Calu3 (cell line): ENCODE data around the gene BCAN. TPM values are rescaled to one million over a fixed set of nuclear protein-coding genes. Genes with fewer than 3 reads are reported as not detected.
"Not testable (repeated sequence)": the region's sequence is repeated elsewhere in the genome, so short reads cannot be mapped to it uniquely, and the experiment has no call there.

ENCODE experiments used
- BruUV-seq: library from RNA; stranded (reverse); fragments of 400-500 nt; replicated peaks from 2 replicates; lab custom pipeline; 2021; lab: Mats Ljungman, UMichigan
- CTCF ChIA-PET: fragments of 300-600 bp; sonication (Branson Sonifier 250); formaldehyde crosslinking; loops from one replicate; lab custom pipeline; 2022; ENCODE audit warnings: antibody characterized with exemption; lab: Charles Lee
- DNase-seq: peaks from one replicate; pipeline ENCODE4 v3.0.0; 2022
- H3K27ac Mint-ChIP-seq: one replicate; pipeline ENCODE4 v1.8.0; 2022; ENCODE audit warnings: mixed read lengths; ENCODE audit not compliant: unreplicated experiment
- H3K27me3 Mint-ChIP-seq: one replicate; pipeline ENCODE4 v1.8.0; 2022; ENCODE audit warnings: mixed read lengths; ENCODE audit not compliant: unreplicated experiment
- H3K36me3 Mint-ChIP-seq: one replicate; pipeline ENCODE4 v1.8.0; 2022; ENCODE audit warnings: mild to moderate bottlenecking, moderate library complexity, mixed read lengths; ENCODE audit not compliant: insufficient read depth, unreplicated experiment
- H3K4me1 Mint-ChIP-seq: one replicate; pipeline ENCODE4 v1.8.0; 2022; ENCODE audit warnings: mild to moderate bottlenecking, low read depth, mixed read lengths; ENCODE audit not compliant: unreplicated experiment
- H3K4me3 Mint-ChIP-seq: one replicate; pipeline ENCODE4 v1.8.0; 2022; ENCODE audit warnings: mild to moderate bottlenecking, low read depth, moderate library complexity, mixed read lengths; ENCODE audit not compliant: unreplicated experiment
- H3K9me3 Mint-ChIP-seq: one replicate; pipeline ENCODE4 v1.8.0; 2022; ENCODE audit warnings: low read depth, mixed read lengths; ENCODE audit not compliant: unreplicated experiment
- intact Hi-C: fragments of 100-400 bp; cut with micrococcal nuclease; formaldehyde crosslinking; loops from one replicate; pipeline ENCODE4 v1.10.0; 2022; ENCODE audit not compliant: unreplicated experiment
- total RNA-seq: library from RNA; stranded (reverse); gene quantifications from 2 replicates; pipeline ENCODE4 v1.2.3, GENCODE V29; 2022
- TF ChIP-seq, protein P1 (sequence below): fragments of 200-600 bp; IDR thresholded peaks from one replicate; pipeline ENCODE4 v1.8.0; 2022; ENCODE audit warnings: antibody characterized with exemption; ENCODE audit not compliant: unreplicated experiment

The BCAN gene
- total RNA-seq, 1 experiment from 2014 or later, result not detected

DNA sequence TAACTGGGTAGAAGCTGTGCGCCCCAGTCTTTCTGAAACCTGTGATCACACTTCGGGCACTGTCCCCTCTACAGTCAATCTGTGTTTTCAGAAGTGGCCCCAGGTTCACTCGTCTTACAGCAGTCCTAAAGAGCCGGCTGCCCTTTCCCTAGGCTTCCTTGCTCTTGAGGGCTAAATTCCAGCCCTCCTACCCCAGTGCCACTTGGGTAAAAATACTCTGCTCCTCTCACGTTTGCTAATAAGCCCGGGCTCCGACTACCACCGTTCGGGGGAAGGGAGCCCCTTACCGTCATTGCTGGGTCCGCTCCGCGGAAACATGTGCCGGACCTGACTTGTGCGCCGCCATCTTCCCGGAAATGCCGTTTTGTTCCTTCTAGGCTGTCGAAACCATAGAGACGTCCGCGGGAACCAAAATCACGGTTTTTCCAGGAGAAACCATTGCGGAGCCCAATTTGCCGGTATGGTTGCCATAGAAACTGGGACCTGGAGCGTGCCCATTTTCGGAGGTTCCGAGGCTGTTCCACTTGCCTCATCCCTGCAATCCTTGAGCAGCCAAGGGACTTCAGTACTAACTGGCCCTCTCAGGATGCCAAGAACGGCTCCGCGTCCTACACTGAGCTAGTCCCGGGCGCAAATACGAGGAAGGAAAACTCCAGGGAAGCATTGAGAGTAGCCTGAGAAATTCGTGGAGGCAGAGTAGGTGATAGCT, 40.6 kb upstream of the BCAN start, which contains the start of gene GPATCH4:
TSS of gene GPATCH4 (minus strand) at position 358 of the 709 bp plus-strand sequence.
- DNase-seq, result peak; percentile 75
- no peaks in the 10 kb centered on the region for H3K27me3 Mint-ChIP-seq
- no peaks in the 10 kb centered on the region for H3K9me3 Mint-ChIP-seq
- peaks cover 35% of the 10 kb centered on the region for H3K36me3 Mint-ChIP-seq
- CTCF ChIA-PET, result interaction anchor here (0.6 to 1.5 kb wide), 4 partner anchors 10 to 20 kb away, joined by 3 to 10 read pairs (median 3); partner anchors contain the start of gene NAXE
- TF ChIP-seq, protein P1, sequence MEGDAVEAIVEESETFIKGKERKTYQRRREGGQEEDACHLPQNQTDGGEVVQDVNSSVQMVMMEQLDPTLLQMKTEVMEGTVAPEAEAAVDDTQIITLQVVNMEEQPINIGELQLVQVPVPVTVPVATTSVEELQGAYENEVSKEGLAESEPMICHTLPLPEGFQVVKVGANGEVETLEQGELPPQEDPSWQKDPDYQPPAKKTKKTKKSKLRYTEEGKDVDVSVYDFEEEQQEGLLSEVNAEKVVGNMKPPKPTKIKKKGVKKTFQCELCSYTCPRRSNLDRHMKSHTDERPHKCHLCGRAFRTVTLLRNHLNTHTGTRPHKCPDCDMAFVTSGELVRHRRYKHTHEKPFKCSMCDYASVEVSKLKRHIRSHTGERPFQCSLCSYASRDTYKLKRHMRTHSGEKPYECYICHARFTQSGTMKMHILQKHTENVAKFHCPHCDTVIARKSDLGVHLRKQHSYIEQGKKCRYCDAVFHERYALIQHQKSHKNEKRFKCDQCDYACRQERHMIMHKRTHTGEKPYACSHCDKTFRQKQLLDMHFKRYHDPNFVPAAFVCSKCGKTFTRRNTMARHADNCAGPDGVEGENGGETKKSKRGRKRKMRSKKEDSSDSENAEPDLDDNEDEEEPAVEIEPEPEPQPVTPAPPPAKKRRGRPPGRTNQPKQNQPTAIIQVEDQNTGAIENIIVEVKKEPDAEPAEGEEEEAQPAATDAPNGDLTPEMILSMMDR, result no peak
- peak within 1 kb of the TSS; percentile 80 for H3K4me3 Mint-ChIP-seq
- intact Hi-C loops, result loop anchor here (2.0 kb wide), 1 partner anchor 144 kb away; no protein-coding TSS in a partner anchor
- peak within 1 kb of the TSS; percentile 84 for H3K27ac Mint-ChIP-seq
- H3K4me1 Mint-ChIP-seq, result peaks cover 8% of the 10 kb centered on the region
- no TSS peak for BruUV-seq

DNA sequence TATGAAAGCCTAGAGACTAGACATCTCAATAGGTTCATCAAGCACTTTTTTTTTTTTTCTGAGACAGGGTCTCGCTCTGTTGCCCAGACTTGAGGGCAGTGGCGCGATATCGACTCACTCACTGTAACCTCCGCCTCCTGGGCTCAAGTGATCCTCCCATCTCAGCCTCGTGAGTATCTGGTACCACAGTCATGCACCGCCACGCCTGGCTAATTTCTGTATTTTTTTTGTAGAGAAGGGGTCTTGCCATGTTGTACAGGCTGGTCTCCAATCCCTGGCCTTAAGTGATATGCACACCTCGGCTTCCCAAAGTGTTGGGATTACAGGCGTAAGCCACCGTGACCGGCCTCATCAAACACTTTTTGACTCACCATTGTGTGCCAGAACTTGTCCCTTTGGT, 40.0 kb upstream of the BCAN start:
- CTCF ChIA-PET, result interaction anchor here (0.6 to 1.5 kb wide), 3 partner anchors 10 to 21 kb away, joined by 3 to 10 read pairs (median 3); partner anchors contain the start of gene NAXE
- Mint-ChIP-seq H3K4me1 (peaks cover 8% of the 10 kb centered on the region), H3K4me3 (peak overlapping the region; percentile 80), H3K27ac (peak overlapping the region; percentile 84), H3K27me3 (no peaks in the 10 kb centered on the region), H3K9me3 (no peaks in the 10 kb centered on the region), H3K36me3 (peaks cover 30% of the 10 kb centered on the region)
- no peak for DNase-seq
- TF ChIP-seq, protein P1, result no peak
- no TSS peak for BruUV-seq
- intact Hi-C loops, result loop anchor here (2.0 kb wide), 1 partner anchor 145 kb away; no protein-coding TSS in a partner anchor

DNA sequence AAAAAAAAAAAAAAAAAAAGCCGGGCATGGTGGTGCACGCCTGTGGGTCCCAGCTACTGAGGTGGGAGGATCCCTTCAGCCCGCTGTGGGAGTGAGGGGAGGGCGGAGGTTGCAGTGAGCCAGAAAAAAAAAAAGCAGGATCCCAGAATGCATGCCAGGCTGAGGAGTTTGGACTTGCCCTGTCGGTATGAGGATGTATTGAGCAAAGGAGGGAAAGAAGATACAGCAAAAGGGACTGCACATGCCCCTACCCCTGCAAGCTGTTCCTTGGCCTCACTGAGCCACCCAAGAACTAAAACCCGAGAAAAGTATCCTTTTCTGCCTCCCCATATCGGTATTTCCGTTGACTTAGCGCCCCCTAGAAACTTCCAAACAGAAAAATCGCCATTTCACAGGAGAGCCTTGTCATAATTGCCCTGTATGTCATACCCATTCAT, 39.3 kb upstream of the BCAN start:
- intact Hi-C loops, result no loop called here
- Mint-ChIP-seq H3K4me3 (peak overlapping the region; percentile 80), H3K36me3 (peaks cover 27% of the 10 kb centered on the region), H3K27me3 (no peaks in the 10 kb centered on the region), H3K9me3 (no peaks in the 10 kb centered on the region), H3K27ac (peak overlapping the region; percentile 28), H3K4me1 (peaks cover 8% of the 10 kb centered on the region)
- TF ChIP-seq, protein P1, result peak; percentile 40
- CTCF ChIA-PET, result interaction anchor here (1.5 kb wide), 1 partner anchor 21 kb away, joined by 3 read pairs; no protein-coding TSS in a partner anchor
- no TSS peak for BruUV-seq
- DNase-seq, result no peak

DNA sequence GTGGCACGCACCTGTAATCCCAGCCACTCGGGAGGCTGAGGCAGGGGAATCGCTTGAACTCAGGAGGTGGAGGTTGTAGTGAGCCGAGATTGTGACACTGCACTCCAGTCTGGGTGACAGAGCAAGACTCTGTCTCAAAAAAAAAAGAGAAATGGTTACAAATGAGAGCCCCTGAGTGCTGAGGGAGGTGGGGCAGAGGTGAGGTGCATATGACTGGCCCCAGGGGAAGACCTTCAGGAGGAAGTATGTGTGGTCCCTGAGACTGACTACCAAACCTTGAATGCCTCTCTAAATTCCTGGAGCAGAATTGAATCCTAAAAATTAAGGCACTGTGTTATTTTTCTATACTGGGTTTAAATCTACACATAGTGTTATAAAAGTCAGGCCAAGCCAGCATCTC, 34.6 kb upstream of the BCAN start:
- intact Hi-C loops, H3K27me3 Mint-ChIP-seq, BruUV-seq, H3K36me3 Mint-ChIP-seq, H3K27ac Mint-ChIP-seq, CTCF ChIA-PET, DNase-seq, H3K4me3 Mint-ChIP-seq, H3K9me3 Mint-ChIP-seq: not testable (repeated sequence)
- H3K4me1 Mint-ChIP-seq, result peaks cover 20% of the 10 kb centered on the region
